Nucleus accumbens (tissue), 56 donors: ENCODE data around the gene CBL.

ENCODE experiments used
- DNase-seq, 56 donors: peaks; one replicate each; lab custom pipeline; 2025; lab: John Stamatoyannopoulos, UW

The CBL gene

GRCh38 chr11:119262668-119263351 is 56.7 kb downstream of the CBL start:
- no peak for DNase-seq

DNA sequence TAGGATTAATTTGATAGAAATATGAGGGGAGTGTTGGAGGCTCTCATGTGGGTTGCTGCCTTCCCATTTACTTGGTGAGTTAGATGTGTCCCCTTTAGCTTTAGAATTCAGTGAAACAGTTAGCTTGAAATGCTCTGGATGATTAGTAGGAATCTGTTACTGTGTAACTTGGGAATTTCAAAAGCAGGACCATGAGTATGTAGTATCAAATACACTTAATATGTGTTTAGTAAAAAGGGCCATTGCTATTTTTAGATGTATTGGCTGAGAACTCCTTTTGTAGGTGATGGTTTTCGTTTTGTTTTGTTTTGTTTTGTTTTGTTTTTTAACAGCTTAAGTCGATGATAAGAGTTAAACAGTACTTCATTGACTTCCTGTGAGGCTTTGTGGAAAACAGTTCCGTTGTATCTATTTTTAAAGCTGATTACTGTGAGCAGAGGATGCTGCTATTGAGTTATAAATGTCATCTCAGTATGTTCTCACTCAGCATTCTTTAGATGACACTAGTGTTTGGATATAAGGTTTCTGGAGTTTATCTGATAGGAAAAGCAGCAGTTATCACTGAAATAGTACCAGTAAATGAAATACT is 57.3 kb downstream of the CBL start:
- DNase-seq = no peak

- no peak for DNase-seq
Measured at GRCh38 chr11:119266063-119266462, 59.9 kb downstream of the CBL start.

DNA sequence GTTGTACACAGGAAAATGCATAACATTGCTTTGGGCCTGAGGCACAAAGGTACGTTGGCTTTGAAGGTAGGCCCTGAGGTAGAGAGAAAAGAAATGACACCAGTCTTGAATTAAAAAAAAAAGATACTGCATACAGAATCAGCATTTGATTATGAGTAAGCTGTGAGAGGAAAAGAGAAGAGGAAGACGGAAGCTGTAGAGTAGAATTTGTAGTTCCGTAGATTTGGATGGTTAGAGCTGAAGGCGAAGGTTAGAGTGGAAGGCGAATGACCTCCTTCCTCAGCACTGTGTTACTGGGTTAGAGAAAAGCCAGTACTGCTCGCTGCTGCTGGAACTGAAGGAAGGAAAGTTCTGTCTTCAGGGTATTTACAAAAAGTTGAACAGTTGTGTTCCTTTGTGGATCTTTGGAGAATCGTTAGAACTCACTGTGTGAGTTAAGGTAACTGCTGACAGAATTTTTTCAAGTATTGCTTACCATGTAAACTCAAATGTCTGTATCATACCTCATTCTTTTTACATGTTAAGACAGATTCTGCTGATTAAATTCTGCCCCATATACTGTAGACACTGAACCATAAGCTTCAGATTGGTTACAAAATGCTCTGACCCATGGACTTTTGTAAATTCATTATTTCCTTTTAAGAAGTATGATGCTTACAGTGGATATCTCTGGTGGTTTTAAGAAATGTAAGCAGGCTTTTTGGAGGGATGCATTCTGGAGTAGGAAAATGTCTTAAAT is 60.5 kb downstream of the CBL start:
- no peak for DNase-seq

GRCh38 chr11:119267645-119268044 is 61.5 kb downstream of the CBL start:
- no peak for DNase-seq

GRCh38 chr11:119273721-119274120 is 67.6 kb downstream of the CBL start:
- no peak for DNase-seq

GRCh38 chr11:119277660-119278059 is 71.5 kb downstream of the CBL start:
- DNase-seq = no peak

GRCh38 chr11:119282495-119282894 is 76.4 kb downstream of the CBL start:
- DNase-seq = no peak

DNA sequence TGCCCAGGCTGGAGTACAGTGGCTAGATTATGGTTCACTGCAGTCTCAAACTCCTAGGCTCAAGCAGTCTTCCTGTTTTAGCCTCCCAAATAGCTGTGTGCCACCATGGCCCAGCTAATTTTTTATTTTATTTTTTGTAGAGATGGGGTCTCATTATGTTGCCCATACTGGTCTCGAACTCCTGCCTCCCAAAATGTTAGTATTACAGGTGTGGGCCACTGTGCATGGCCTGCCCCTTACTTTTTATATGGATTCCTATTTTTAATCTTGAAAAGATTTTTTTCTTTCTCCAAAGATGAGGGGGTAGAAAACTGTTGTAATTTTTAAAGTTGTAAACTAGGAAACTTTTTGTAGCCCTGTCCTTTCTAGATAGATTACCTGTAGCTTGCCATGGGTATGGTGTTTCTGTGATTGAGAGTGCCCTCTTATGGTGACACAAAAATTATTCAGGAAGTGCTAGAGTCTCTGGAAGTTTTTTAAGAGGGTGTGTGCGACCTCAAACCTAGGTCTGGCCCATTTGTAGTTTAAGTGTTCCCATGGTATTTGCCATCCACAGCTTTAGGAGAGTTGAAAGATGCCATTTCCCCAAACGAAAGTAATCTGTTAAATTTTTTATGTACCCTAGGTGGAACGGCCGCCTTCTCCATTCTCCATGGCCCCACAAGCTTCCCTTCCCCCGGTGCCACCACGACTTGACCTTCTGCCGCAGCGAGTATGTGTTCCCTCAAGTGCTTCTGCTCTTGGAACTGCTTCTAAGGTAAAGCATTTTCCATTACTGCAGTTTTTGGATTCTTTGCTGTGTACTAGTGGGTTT is 78.4 kb downstream of the CBL start:
- no peak for DNase-seq

DNA sequence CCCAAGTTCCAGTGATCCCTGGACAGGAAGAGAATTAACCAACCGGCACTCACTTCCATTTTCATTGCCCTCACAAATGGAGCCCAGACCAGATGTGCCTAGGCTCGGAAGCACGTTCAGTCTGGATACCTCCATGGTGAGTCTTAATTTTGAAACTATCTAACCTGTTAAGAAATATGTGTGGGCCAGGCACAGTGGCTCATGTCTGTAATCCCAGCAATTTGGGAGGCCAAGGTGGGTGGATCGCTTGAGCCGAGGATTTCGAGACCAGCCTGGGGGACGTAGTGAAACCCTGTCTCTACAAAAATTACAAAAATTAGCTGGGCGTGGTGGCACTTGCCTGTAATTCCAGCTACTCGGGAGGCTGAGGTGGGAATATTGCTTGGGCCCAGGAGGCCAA is 79.3 kb downstream of the CBL start:
- no peak for DNase-seq

- no peak for DNase-seq
Measured at GRCh38 chr11:119288219-119288618, 82.1 kb downstream of the CBL start.

- no peak for DNase-seq
Measured at GRCh38 chr11:119290894-119291497, 84.9 kb downstream of the CBL start.

DNA sequence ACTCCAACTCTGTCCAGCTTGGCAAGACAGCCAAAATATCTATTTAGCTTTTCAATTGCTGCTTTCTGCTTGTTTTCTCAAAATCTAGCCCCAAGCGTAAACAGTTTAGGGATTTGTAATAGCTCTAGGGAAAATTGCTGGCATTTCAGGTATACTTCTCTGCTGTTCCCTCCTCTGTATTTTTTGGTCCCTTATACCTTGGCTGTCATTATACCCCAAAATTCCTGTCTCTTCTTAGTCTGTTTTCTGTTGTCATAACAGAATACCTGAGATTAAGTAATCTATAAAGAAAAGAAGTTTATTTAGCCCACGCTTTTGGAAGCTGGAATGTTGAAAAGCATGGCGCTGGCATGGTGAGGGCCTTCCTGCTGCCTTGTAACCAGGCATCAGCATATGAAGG is 87.3 kb downstream of the CBL start:
- DNase-seq = no peak

DNA sequence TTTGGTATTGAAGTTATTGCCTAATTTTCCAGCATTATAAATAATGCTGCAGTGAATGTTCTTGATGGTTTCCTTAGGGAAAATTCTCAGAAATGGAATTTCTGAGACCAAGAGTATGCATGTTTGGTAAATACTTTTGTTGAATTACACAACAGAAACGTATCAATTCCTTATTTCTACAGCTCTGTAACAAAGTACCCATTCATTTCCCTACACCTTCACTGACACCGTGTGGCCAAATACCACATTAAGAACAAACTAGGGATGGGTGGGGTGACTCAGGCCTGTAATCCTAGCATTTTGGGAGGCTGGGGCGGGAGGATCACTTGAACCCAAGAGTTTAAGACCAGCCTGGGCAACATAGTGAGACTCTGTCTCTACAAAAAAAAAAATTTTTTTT is 89.0 kb downstream of the CBL start:
- no peak for DNase-seq

DNA sequence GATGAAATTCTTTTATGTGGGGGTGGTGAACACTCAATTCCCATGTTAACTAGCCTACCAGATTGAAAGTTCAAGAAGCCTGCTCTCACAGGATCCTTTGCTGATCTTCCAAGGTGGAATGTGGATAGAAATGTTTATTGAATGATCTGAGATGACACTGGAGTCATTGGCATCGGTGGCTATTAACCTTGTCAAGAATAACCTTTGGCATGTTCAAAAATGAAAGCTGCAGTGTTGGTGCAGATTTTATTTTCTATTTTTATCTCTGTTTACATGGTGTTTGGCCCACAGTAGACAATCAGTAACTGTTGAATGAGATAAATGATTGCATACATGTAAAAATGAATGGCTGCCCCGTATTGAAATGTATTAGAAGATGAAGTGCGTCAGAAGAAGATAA is 91.8 kb downstream of the CBL start:
- no peak for DNase-seq

DNA sequence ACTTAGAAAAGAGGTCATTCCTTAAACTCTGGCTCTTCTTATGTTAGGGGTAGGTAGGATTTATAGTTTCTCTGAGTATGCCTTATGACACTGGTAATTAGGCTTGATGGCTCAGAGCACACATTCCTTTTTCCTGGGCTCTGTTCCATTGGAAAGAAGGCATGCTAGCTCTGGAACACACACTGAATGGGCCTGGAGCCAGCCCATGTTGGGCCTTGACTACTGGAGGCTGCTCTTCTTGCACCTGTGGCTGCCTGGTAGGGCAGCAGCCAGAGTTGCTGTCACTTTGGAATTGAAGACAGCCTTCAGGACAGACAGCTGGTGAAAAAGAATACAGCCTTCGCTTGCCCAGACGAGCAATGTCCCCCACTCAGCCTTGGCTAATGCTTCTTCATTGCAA is 92.6 kb downstream of the CBL start:
- no peak for DNase-seq

DNA sequence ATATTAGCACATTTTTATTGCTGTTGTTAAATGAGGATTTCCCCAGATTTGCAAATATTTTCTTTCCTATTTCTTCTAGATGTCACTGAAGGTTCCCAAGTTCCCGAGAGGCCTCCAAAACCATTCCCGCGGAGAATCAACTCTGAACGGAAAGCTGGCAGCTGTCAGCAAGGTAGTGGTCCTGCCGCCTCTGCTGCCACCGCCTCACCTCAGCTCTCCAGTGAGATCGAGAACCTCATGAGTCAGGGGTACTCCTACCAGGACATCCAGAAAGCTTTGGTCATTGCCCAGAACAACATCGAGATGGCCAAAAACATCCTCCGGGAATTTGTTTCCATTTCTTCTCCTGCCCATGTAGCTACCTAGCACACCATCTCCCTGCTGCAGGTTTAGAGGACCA is 93.3 kb downstream of the CBL start:
- DNase-seq = no peak

DNA sequence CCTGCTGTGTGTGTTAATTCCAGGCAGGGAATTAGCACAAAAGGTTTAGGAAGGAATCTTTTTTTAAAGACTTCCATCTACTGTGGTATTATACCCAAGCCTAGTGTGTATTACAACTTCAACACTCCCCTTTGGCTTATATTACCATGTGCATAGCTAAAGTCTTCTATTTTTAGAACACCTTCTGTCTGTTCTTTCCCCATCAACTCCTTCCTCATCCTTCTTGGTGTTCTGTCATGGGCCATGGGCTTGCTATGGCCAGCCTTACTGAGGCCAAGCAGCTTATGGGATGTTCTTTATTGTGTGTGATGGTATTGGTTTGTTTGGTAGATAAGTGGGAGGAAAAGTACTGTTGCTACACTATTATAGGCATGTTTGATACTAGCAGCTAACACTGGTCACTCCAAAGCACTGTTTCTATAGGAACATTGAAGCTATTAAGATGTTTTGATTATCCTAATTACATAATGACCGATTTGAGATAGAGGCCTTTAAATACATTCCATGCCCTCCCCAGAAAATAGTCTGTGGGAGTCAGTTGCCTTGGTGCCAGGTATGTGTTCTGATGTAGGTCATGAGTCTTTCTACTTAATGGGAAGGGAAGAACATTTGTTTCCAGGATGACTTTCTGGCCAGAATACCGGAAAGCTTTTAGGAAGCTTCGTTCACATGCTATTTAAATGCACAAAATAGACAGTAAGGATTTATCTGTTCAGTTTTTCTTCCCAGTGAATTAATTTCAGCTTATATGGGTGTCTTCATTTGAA is 94.2 kb downstream of the CBL start:
- DNase-seq = no peak

DNA sequence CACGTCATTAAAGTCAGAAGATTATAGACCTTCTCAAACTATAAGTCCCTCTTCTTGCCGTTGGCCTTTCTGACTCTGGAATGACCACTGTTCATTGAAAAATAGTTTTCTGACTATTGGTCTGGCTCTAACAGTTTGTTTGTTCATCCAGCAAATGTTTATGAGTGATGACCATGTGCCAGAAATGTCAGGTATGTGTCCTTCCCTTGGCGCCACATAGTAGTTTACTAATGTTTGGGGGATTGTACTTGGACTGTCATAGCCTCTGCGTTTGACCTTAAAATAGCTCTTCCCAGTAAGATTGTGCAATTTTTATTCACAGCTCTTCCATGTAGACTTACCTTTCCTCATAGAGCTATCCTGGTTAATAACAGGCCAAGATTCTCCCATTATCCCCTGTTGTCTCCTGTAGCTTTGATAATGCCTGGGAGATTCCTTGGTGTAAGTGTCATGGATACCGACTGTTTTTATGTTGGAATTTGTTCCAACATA is 97.1 kb downstream of the CBL start:
- no peak for DNase-seq
